DND-41 (cell line): Measurements from ENCODE around the gene TLE4.

ENCODE experiments used
- CTCF ChIP-seq: IDR thresholded peaks from 2 replicates; pipeline ENCODE4 v1.5.1; 2012; ENCODE audit warnings: borderline replicate concordance, low read length, moderate library complexity, mild to moderate bottlenecking; ENCODE audit not compliant: poor library complexity, severe bottlenecking; ENCODE audit errors: extremely low read depth
- EZH2 ChIP-seq: IDR thresholded peaks from 3 replicates; pipeline ENCODE4 v1.6.1; 2012; ENCODE audit warnings: borderline replicate concordance, low read depth, mild to moderate bottlenecking, moderate library complexity, low read length, inconsistent platforms; ENCODE audit not compliant: severe bottlenecking

GRCh38 chr9:79629721-79630120 is 58.0 kb downstream of the TLE4 start:
- no peak for TF ChIP-seq EZH2
- no peak for TF ChIP-seq CTCF
